GM21576 (cell line): ENCODE data around the gene TICRR.
A peak's percentile ranks its signal among the peaks of the same experiment; 100 is the strongest.
"Not testable (repeated sequence)": the region's sequence is repeated elsewhere in the genome, so short reads cannot be mapped to it uniquely, and the experiment has no call there.

Experiments
- ATAC-seq: cut with Tn5 transposase; IDR thresholded peaks from one replicate; pipeline ENCODE4 v1.9.1; 2021; ENCODE audit warnings: mild to moderate bottlenecking, moderate library complexity; ENCODE audit not compliant: unreplicated experiment

The TICRR gene

GRCh38 chr15:89559769-89560264 is 15.5 kb upstream of the TICRR start:
- ATAC-seq = no peak

- no peak for ATAC-seq
Measured at GRCh38 chr15:89566181-89566580, 9.1 kb upstream of the TICRR start.

GRCh38 chr15:89566621-89567294 is 8.5 kb upstream of the TICRR start:
- ATAC-seq = no peak

DNA sequence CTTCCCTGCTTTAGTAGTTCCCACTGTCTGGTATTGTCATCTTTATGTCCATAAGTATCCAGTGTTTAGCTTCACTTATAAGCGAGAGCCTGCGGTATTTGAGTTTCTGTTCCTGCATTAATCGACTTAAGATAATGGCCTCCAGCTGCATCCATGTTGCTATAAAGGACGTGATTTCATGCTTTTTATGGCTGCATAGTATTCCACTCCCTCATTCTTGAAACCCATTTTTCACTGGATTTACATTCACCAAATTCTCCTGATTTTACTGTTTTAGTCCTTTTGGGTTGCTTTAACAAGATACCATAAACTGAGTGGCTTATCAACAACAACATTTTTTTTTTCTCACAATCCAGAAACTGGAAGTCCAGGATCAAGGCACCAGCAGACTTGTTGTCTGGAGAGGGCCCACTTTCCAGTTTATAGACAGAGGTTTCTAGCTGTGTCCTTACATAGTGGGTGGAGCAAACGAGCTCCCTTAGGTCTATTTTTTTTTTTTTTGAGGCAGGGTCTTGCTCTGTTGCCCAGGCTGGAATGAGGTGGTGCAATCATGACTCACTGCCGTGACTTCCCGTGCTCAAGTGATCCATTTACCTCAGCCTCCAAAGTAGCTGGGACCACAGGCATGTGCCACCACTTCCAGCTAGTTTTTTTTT is 6.1 kb upstream of the TICRR start:
- no peak for ATAC-seq

GRCh38 chr15:89575656-89576416 is 567 bp downstream of the TICRR start:
- peak; percentile 9 for ATAC-seq

- ATAC-seq = no peak
Measured at GRCh38 chr15:89576417-89576773, 1.1 kb downstream of the TICRR start.

DNA sequence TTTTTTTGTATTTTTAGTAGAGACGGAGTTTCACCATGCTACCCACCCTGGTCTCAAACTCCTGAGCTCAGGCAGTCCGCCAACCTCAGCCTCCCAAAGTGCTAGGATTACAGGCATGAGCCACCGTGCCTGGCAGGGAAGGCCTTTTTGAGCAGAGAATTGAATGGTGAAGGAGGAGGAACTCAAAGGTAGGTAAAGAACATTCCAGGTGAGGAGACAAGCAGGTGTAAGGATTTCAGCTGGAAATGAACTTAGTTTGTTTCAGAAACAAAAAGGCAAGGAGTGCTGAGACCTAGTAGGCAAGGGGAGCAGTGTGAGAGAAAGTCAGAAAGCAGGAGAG is 2.5 kb downstream of the TICRR start:
- ATAC-seq = no peak

GRCh38 chr15:89578146-89578545 is 2.9 kb downstream of the TICRR start:
- no peak for ATAC-seq

DNA sequence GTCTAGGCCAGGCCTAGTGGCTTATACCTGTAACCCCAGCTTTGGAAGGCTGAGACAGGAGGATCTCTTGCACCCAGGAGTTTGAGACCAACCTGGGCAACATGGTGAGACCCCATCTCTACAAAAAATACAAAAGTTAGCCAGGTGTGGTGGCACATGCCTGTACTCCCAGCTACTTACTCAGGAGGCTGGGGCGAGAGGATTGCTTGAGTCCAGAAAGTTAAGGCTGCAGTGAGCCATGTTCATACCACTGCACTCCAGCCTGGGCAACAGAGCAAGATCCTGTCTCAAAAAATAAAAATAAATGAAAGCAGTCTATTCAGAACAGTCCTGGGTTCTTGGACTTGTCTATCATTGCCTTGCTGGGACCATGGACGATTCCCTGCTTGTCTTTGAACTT is 5.5 kb downstream of the TICRR start:
- ATAC-seq = not testable (repeated sequence)

DNA sequence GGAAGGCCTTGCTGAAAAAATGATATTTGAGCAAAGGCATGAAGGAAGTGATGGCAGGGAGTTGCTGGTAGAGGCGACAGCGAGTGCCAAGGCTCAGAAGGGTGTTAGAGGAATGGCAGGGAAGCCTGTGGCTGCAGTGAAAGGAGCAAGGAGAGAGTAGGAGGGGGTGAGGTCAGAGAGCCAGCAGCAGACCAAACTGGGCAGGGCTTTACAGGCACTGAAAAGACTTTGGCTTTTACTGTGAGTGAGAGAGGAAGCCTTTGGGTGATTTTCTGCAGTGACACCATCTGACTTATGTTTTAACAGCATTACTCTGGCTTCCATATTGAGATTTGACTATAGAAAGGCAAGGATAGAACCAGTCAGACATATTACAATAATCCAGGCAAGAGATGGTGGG is 11.4 kb downstream of the TICRR start:
- ATAC-seq = no peak

DNA sequence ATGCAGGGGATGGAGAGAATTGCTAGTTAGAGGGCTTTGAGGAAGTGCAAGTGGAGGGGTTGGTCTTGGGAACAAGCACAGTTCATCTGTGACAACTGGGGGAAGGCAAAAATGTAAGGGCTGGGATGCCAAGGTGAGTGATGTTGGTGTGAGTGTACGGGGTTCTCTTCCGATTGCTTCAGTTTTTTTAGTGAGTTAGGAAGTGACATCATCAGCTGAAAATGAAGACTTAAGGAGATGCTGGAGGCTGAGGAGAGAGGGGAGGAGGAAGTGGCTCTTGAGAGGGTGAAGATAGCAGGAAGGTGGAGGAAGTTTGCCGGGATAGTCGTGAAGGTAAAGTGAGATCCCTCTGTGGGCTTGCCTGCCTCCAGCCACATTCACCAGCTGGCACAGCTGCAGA is 12.7 kb downstream of the TICRR start:
- no peak for ATAC-seq

- ATAC-seq = no peak
Measured at GRCh38 chr15:89591834-89592233, 16.6 kb downstream of the TICRR start.

DNA sequence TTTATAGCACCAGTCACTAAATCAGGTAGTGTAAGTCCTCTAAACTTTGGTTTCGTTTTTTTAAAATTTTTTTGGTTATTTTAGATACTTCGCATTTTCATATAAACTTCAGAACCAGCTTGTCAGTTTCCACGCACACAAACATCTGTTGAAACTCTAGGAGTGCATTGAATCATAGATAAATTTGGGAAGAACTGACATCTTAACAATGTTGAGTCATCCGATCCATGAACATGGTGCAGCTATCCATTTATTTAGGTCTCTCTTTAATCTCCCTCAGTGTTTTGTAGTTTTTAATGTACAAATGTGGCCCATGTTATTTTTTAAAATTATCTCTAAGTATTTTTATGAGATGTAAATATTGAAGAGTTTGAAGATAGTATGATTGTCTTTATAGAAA is 17.7 kb downstream of the TICRR start:
- no peak for ATAC-seq

DNA sequence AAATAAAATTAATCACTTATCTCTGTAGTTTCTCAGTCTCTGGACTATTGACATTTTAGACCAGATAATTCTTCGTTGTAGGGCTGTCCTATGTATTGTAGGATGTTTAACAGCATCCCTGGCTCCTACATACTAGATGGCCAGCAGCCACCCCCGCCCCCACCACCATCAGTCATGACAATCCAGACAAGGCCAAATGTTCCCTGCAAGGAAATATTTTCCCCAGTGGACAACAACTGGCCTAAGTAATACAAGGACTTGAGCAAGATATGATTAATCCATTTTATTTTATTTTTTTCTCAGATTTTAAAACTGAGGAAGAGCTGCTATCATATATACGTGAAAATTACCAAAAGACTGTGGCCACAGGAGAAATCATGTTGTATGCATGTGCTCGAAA is 23.8 kb downstream of the TICRR start:
- ATAC-seq = no peak

GRCh38 chr15:89611317-89611716 is 36.0 kb downstream of the TICRR start:
- ATAC-seq = no peak

DNA sequence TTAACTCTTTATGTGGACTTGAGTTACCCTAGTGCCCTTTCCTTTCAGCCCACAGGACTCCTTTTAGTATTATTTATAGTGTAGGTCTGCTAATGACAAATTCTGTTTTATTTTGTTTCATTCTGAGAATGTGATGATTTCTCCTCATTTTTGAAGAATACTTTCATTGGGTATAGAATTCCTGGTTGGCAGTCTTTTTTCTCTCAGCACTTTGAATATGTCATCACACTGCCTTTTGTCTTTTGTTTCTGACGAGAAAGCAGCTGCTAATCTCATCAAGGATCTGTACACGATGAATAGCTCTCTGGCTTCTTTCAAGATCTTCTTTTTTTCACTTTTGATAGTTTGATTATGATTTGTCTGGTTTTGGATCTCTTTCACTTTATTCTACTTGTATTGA is 37.8 kb downstream of the TICRR start:
- ATAC-seq = no peak

DNA sequence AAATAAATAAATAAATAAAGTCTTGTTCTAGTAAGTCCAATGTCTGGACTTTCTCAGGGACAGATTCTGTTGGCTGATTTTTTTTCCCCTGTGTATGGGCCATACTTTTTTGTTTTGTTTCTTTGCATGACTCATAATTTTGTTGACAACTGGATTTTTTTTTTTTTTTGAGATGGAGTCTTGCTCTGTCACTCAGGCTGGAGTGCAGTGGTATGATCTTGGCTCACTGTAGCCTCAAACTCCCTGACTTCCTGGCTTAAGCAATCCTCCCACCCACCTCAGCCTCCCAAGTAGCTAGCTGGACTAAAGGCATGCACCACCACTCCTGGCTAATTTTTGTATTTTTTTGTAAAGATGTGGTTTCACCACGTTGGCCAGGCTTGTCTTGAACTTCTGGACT is 38.9 kb downstream of the TICRR start:
- no peak for ATAC-seq

DNA sequence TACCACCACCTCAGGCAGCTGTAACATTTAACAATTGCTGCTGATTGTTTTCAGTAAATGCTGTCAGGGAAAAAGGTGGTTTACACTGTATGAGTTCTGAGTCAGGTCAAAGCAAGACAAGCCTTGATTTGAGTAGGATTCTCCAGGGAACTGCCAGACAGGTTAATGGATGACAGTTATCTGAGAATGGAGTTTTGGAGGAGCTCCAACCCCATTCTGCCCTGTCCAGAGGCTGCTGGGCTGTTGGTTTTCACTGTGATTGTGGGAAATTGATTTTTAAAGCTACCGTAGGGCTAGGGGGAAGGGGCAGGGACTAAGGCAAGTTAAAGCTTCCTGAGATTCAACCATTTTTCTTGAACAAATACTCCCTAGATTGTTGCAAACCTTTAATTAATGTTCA is 39.9 kb downstream of the TICRR start:
- ATAC-seq = no peak

DNA sequence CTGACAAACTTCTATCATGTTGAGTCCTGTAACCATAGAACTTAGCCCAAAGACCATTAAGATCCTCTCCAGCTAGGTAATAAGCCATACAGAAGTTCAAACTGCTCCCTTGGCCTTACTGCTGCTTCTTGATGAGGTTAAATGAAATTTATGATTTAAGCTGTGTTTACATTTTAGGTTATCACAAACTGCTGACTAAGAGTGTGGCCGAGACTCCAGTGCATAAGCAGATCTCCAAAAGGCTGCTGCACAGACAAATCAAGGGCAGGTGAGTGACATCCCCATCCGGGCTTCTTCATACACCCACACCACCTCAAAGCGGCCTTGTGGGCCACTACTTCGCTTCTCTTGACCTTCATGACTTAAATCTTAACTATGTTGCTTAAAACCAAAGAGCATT is 41.0 kb downstream of the TICRR start:
- ATAC-seq = no peak

- no peak for ATAC-seq
Measured at GRCh38 chr15:89621547-89621946, 46.3 kb downstream of the TICRR start.

DNA sequence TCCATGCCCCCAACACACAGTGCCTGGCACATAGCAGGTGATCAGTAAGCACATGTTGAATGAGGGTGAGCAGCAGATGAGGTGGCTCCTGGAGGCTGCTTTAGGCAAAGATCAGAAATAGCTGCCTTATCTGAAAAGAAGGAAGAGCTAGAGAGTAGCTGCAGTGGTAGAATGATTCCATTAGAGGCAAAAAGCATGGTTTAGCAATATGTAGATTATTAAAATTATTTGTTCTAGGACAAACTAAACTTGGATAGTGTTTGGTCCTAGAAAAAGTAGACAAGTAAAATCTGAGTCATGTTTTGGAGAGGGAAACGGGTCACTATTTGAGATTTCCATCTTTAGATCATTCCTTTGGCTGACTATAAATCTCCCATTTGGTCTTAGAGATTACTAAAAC is 47.9 kb downstream of the TICRR start:
- no peak for ATAC-seq

DNA sequence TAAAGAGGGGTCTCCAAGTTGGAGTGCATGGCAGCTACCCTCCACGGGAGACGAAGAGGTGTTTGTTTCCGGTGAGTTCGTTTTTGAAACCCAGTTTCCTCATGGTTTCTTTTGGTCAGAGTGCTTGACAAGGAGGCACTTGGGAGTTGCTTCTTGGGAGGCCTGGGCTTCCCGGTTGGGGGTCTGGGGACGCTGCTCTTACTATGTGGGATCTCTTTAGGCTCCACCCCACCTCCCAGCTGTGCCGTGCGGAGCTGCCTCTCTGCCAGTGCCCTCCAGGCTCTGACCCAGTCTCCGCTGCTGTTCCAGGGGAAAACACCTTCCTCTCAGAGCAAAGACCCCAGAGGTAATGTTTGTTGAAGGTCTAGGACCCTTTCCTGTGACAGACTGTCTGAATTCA is 50.4 kb downstream of the TICRR start:
- no peak for ATAC-seq
